Breast epithelium (tissue), 3 donors: ENCODE results near the gene KRR1.

Experiments
- POLR2A ChIP-seq: fragments of 450-650 bp; IDR thresholded peaks from one replicate; pipeline ENCODE4 v1.6.1; 2016; ENCODE audit warnings: antibody characterized with exemption, mild to moderate bottlenecking, moderate library complexity
- POLR2AphosphoS5 ChIP-seq, 3 donors: sonication (generic); formaldehyde crosslinking; IDR thresholded peaks; one replicate each; pipeline ENCODE4 v1.6.1; 2017; ENCODE audit warnings: antibody characterized with exemption in 3 of 3
- TF ChIP-seq, protein P1 (sequence below), 3 donors: fragments of 450-650 bp; IDR thresholded peaks; one replicate each; pipeline ENCODE4 v1.5.1; 2016 to 2017; ENCODE audit warnings: antibody characterized with exemption in 3 of 3, mild to moderate bottlenecking in 3 of 3, moderate library complexity in 3 of 3

GRCh38 chr12:75479963-75480461 is 31.4 kb downstream of the KRR1 start:
- TF ChIP-seq, protein P1, sequence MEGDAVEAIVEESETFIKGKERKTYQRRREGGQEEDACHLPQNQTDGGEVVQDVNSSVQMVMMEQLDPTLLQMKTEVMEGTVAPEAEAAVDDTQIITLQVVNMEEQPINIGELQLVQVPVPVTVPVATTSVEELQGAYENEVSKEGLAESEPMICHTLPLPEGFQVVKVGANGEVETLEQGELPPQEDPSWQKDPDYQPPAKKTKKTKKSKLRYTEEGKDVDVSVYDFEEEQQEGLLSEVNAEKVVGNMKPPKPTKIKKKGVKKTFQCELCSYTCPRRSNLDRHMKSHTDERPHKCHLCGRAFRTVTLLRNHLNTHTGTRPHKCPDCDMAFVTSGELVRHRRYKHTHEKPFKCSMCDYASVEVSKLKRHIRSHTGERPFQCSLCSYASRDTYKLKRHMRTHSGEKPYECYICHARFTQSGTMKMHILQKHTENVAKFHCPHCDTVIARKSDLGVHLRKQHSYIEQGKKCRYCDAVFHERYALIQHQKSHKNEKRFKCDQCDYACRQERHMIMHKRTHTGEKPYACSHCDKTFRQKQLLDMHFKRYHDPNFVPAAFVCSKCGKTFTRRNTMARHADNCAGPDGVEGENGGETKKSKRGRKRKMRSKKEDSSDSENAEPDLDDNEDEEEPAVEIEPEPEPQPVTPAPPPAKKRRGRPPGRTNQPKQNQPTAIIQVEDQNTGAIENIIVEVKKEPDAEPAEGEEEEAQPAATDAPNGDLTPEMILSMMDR (IDR thresholded peaks at IDR 0.05): peak in 1 of 3 donors; percentile 6
- no peak for TF ChIP-seq POLR2AphosphoS5 (IDR thresholded peaks at IDR 0.05)
- no peak for TF ChIP-seq POLR2A
